H1 (cell line): Measurements from ENCODE around the gene ELP4. TPM values are rescaled to one million over a fixed set of nuclear protein-coding genes. Genes with fewer than 3 reads are reported as not detected.

ENCODE experiments used
- CTCF ChIA-PET: fragments of 300-600 bp; sonication (Branson Sonifier 250); formaldehyde crosslinking; loops from one replicate; lab custom pipeline; 2021; ENCODE audit not compliant: partially characterized antibody; lab: Charles Lee
- POLR2A ChIA-PET: fragments of 300-600 bp; sonication (Branson Sonifier 250); formaldehyde crosslinking; loops from one replicate; lab custom pipeline; 2021; ENCODE audit warnings: inconsistent platforms; ENCODE audit not compliant: partially characterized antibody; lab: Charles Lee
- DNase-seq, 2 experiments: peaks; one replicate each; pipeline versions ENCODE4 v3.0.0 to v3.0.0-alpha.2; 2010 to 2022; ENCODE audit warnings: low spot score in 2 of 2, low read depth in 1 of 2, mixed read lengths in 1 of 2
- FAIRE-seq: peaks from 2 replicates; lab custom pipeline; 2011; peaks lifted over from hg19 to GRCh38; lab: Jason Lieb, UNC
- H2AFZ ChIP-seq: 2 replicates; pipeline ENCODE4 v1.8.1; 2012; ENCODE audit warnings: low read length, inconsistent platforms
- H2AK5ac ChIP-seq: 2 replicates; pipeline ENCODE4 v1.6.1; 2013; ENCODE audit warnings: low read depth, low read length
- H2BK120ac ChIP-seq: replicated peaks from 2 replicates; pipeline ENCODE3; 2013; ENCODE audit warnings: low read depth, low read length, inconsistent platforms
- H2BK12ac ChIP-seq: 2 replicates; pipeline ENCODE4 v1.6.1; 2013; ENCODE audit warnings: low read depth, low read length
- H2BK15ac ChIP-seq: 2 replicates; pipeline ENCODE4 v1.6.1; 2013; ENCODE audit warnings: low read length
- H2BK20ac ChIP-seq: 2 replicates; pipeline ENCODE4 v1.6.1; 2013; ENCODE audit warnings: low read length
- H2BK5ac ChIP-seq: 2 replicates; pipeline ENCODE4 v1.6.1; 2013; ENCODE audit warnings: low read depth, low read length
- H3K14ac ChIP-seq: 2 replicates; pipeline ENCODE4 v1.6.1; 2013; ENCODE audit warnings: inconsistent platforms; ENCODE audit not compliant: insufficient read length
- H3K18ac ChIP-seq: 2 replicates; pipeline ENCODE4 v1.6.1; 2013; ENCODE audit warnings: low read length; ENCODE audit errors: extremely low read depth
- H3K23ac ChIP-seq: 2 replicates; pipeline ENCODE4 v1.6.1; 2013; ENCODE audit warnings: inconsistent platforms; ENCODE audit not compliant: insufficient read length
- H3K23me2 ChIP-seq: 2 replicates; pipeline ENCODE4 v1.6.1; 2013; ENCODE audit warnings: low read depth, low read length
- H3K27ac ChIP-seq: 2 replicates; pipeline ENCODE4 v1.6.1; 2011; ENCODE audit warnings: low read depth, low read length, inconsistent platforms
- H3K27me3 ChIP-seq, 4 experiments: replicated peaks in 1 of 4; 1 replicate in 1 of 4; 2 replicates in 3 of 4; pipeline versions ENCODE4 v1.6.1 to v1.8.1; 2011 to 2013; ENCODE audit warnings: low read length in 3 of 4, mild to moderate bottlenecking in 3 of 4, inconsistent platforms in 2 of 4, mixed read lengths in 2 of 4, moderate library complexity in 1 of 4; ENCODE audit not compliant: control insufficient read depth in 3 of 4, insufficient read depth in 3 of 4; ENCODE audit errors: extremely low read depth in 1 of 4
- H3K36me3 ChIP-seq, 4 experiments: 2 replicates each; pipeline versions ENCODE4 v1.6.1 to v1.8.1; 2011 to 2013; ENCODE audit warnings: mild to moderate bottlenecking in 4 of 4, low read length in 3 of 4, moderate library complexity in 2 of 4, control low read depth in 1 of 4, inconsistent platforms in 1 of 4; ENCODE audit not compliant: insufficient read depth in 4 of 4, control insufficient read depth in 2 of 4
- H3K4ac ChIP-seq: replicated peaks from 2 replicates; pipeline ENCODE3; 2013; ENCODE audit warnings: low read length, low read depth, mixed read lengths, inconsistent platforms; ENCODE audit not compliant: insufficient read length
- H3K4me1 ChIP-seq, 4 experiments: replicated peaks in 1 of 4; 1 replicate in 1 of 4; 2 replicates in 3 of 4; pipeline versions ENCODE4 v1.6.1 to v1.8.1; 2011 to 2013; ENCODE audit warnings: low read length in 3 of 4, inconsistent platforms in 2 of 4, mixed read lengths in 1 of 4; ENCODE audit not compliant: insufficient read depth in 4 of 4, control insufficient read depth in 3 of 4
- H3K4me2 ChIP-seq, 2 experiments: 2 replicates each; pipeline versions ENCODE4 v1.6.1 to v1.8.1; 2011 to 2013; ENCODE audit warnings: low read depth in 2 of 2, low read length in 2 of 2, control low read depth in 1 of 2, inconsistent platforms in 1 of 2, mild to moderate bottlenecking in 1 of 2; ENCODE audit not compliant: insufficient read depth in 1 of 2
- H3K4me3 ChIP-seq, 4 experiments: fragments of 200-600, 300-600 bp in 1 of 4; sonication (generic), shearing (Covaris generic), sonication (Bioruptor Twin) in 1 of 4; 2 replicates each; pipeline versions ENCODE4 v1.5.1 to v1.8.1; 2011 to 2016; ENCODE audit warnings: low read length in 4 of 4, low read depth in 3 of 4, control low read depth in 2 of 4, inconsistent platforms in 2 of 4, mild to moderate bottlenecking in 2 of 4, mixed read lengths in 1 of 4, moderate library complexity in 1 of 4; ENCODE audit not compliant: insufficient read depth in 2 of 4; ENCODE audit errors: extremely low read depth in 1 of 4
- H3K56ac ChIP-seq: replicated peaks from 2 replicates; pipeline ENCODE3; 2013; ENCODE audit warnings: low read depth, mild to moderate bottlenecking, mixed read lengths, low read length, inconsistent platforms; ENCODE audit not compliant: insufficient read length
- H3K79me1 ChIP-seq: 2 replicates; pipeline ENCODE4 v1.6.1; 2013; ENCODE audit warnings: low read depth, low read length, control low read depth
- H3K79me2 ChIP-seq, 2 experiments: 2 replicates each; pipeline versions ENCODE4 v1.6.1 to v1.8.1; 2012 to 2013; ENCODE audit warnings: low read length in 2 of 2, mild to moderate bottlenecking in 2 of 2, inconsistent platforms in 1 of 2; ENCODE audit not compliant: insufficient read depth in 2 of 2, control insufficient read depth in 1 of 2
- H3K9ac ChIP-seq, 4 experiments: replicated peaks in 1 of 4; 1 replicate in 1 of 4; 2 replicates in 3 of 4; pipeline versions ENCODE4 v1.6.1 to v1.8.1; 2011 to 2013; ENCODE audit warnings: low read depth in 3 of 4, low read length in 3 of 4, control low read depth in 2 of 4, mild to moderate bottlenecking in 2 of 4, moderate library complexity in 2 of 4, inconsistent platforms in 1 of 4; ENCODE audit errors: extremely low read depth in 1 of 4
- H3K9me3 ChIP-seq, 2 experiments: 2 replicates each; pipeline versions ENCODE4 v1.6.1 to v1.8.1; 2012 to 2013; ENCODE audit warnings: mild to moderate bottlenecking in 2 of 2, moderate library complexity in 2 of 2, control low read depth in 1 of 2, inconsistent platforms in 1 of 2, low read depth in 1 of 2, low read length in 1 of 2, mixed read lengths in 1 of 2; ENCODE audit not compliant: insufficient read depth in 2 of 2
- H4K20me1 ChIP-seq, 2 experiments: replicated peaks in 1 of 2; 2 replicates each; pipeline versions ENCODE3 to v1.8.1; 2011 to 2013; ENCODE audit warnings: inconsistent platforms in 2 of 2, low read length in 2 of 2, mild to moderate bottlenecking in 1 of 2; ENCODE audit not compliant: insufficient read depth in 2 of 2, control insufficient read depth in 1 of 2
- H4K5ac ChIP-seq: 2 replicates; pipeline ENCODE4 v1.6.1; 2013; ENCODE audit warnings: low read length, low read depth, mixed read lengths, inconsistent platforms; ENCODE audit not compliant: insufficient read length
- H4K8ac ChIP-seq: 2 replicates; pipeline ENCODE4 v1.8.0; 2013; ENCODE audit warnings: mild to moderate bottlenecking, moderate library complexity, low read length, inconsistent platforms; ENCODE audit not compliant: insufficient read depth; ENCODE audit errors: extremely low read depth
- H4K91ac ChIP-seq: replicated peaks from 2 replicates; pipeline ENCODE3; 2013; ENCODE audit warnings: low read length, mixed read lengths, inconsistent platforms; ENCODE audit not compliant: insufficient read length
- ASH2L ChIP-seq: fragments of 200-600, 300-600 bp; sonication (generic); IDR thresholded peaks from one replicate; pipeline ENCODE4 v1.7.1; 2017; ENCODE audit warnings: low read length
- BRCA1 ChIP-seq: IDR thresholded peaks from 2 replicates; pipeline ENCODE4 v1.6.1; 2012; ENCODE audit warnings: low read depth, low read length, improper control_type of control experiment
- GABPA ChIP-seq: IDR thresholded peaks from 2 replicates; pipeline ENCODE4 v1.6.1; 2011; ENCODE audit warnings: mild to moderate bottlenecking, low read length, moderate library complexity, borderline replicate concordance; ENCODE audit not compliant: insufficient read depth
- GTF2F1 ChIP-seq: IDR thresholded peaks from 2 replicates; pipeline ENCODE4 v1.6.1; 2012; ENCODE audit warnings: low read depth, low read length, improper control_type of control experiment, borderline replicate concordance
- JUN ChIP-seq: IDR thresholded peaks from 2 replicates; pipeline ENCODE4 v1.6.1; 2011; ENCODE audit warnings: low read depth, mild to moderate bottlenecking, improper control_type of control experiment, low read length
- MAFK ChIP-seq: IDR thresholded peaks from 2 replicates; pipeline ENCODE4 v1.6.1; 2012; ENCODE audit warnings: low read depth, mild to moderate bottlenecking, improper control_type of control experiment, low read length
- POLR2AphosphoS5 ChIP-seq: IDR thresholded peaks from 2 replicates; pipeline ENCODE4 v1.6.1; 2011; ENCODE audit warnings: low read depth, low read length
- RFX5 ChIP-seq: IDR thresholded peaks from 2 replicates; pipeline ENCODE4 v1.6.1; 2011; ENCODE audit warnings: low read depth, low read length, improper control_type of control experiment, borderline replicate concordance
- TAF1 ChIP-seq: IDR thresholded peaks from 2 replicates; pipeline ENCODE4 v1.6.1; 2011; ENCODE audit warnings: mild to moderate bottlenecking, low read depth, low read length
- YY1 ChIP-seq: IDR thresholded peaks from 2 replicates; pipeline ENCODE4 v1.6.1; 2011; ENCODE audit warnings: low read depth, mild to moderate bottlenecking, low read length
- WGBS, 2 experiments: shearing (Covaris generic) in 1 of 2; methylation state at CpG; one replicate each; pipeline versions ENCODE4 v1.1.6 to v1.1.7; 2013 to 2015; ENCODE audit warnings: low lambda C conversion rate in 2 of 2, mixed read lengths in 2 of 2, inconsistent platforms in 1 of 2, low coverage in 1 of 2, missing lambda C conversion rate in 1 of 2; ENCODE audit not compliant: insufficient replicate concordance in 2 of 2, insufficient coverage in 1 of 2, insufficient read length in 1 of 2; ENCODE audit errors: extremely low coverage in 1 of 2, missing lambda C conversion rate in 1 of 2; 5-methylcytosine and 5-hydroxymethylcytosine counted together
- polyA plus RNA-seq, 7 experiments: library from polyadenylated mRNA; depleted of rRNA in 3 of 7; stranded (reverse) in 5 of 7; unstranded in 2 of 7; fragments of >200 nt in 5 of 7; fragments of 200-250 nt in 2 of 7; gene quantifications; 1 replicate in 5 of 7; 2 replicates in 1 of 7; 4 replicates in 1 of 7; pipeline versions ENCODE4 v1.2.1 to v1.2.3, GENCODE V29; 2011 to 2013; ENCODE audit warnings: missing spikeins in 2 of 7, mixed read lengths in 2 of 7
- total RNA-seq: library from RNA; stranded (reverse); fragmentation: NEBNext Ultra II Directional; extraction: Animal tissue kit (Norgen Biotek cat#: 25700); gene quantifications from 2 replicates; pipeline ENCODE4 v1.2.1, GENCODE V29; 2021
- TF ChIP-seq, protein P1 (sequence below): IDR thresholded peaks from 2 replicates; pipeline ENCODE4 v1.6.1; 2012; ENCODE audit warnings: inconsistent platforms

ELP4 gene
- total and polyA plus RNA-seq, 2 of the 8 experiments (the other 6 are each of a cell fraction or from before 2014, with no cell fraction given): 14.0 to 18.6 TPM

DNA sequence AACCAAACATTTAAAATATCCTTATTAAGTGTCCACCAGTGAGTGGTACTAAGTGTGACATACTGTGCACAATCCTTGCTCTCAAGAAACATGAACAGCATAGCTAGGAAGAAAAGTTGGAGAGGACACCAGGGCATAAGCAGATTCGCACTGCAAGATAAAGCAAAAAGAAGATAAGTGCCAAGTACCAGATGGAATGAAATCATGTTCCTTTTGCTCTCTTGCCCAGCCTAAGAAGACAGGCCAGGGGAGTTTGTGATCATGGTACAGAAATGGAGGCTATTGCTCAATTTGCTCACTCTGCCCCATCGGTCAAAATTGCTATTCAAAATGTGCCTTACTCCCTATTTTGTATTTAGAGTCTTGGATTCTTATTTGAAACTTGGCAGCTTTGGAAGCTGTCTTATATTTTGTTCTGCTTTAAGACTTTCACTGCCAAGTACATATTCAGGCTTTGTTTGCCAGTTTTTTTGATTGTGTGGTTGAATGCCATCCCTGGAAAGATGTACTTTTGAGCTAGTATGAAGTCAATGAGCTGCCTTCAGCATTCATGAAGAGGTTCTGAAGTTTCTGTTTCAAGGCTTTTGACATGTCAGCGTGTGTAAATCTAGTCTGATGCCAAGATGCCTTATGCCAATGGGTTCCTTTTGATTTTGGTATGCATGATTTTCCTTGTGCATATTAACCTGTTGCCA, 211.3 kb downstream of the ELP4 start:
- H3K9me3 ChIP-seq: no peaks in the 10 kb centered on the region
- H3K36me3 ChIP-seq: no peaks in the 10 kb centered on the region
- H2BK20ac ChIP-seq: no peak overlapping the region
- no peak for DNase-seq
- no peak overlapping the region for H3K27ac ChIP-seq
- H3K4me3 ChIP-seq: no peak overlapping the region
- H3K4ac ChIP-seq: no peak overlapping the region
- H2BK5ac ChIP-seq: no peak overlapping the region
- peaks cover 2 to 9% (median 4%) of the 10 kb centered on the region in 4 experiments; a peak in 3 of 7 replicates for H3K4me1 ChIP-seq
- H4K20me1 ChIP-seq: no peaks in the 10 kb centered on the region
- no peak overlapping the region for H3K23ac ChIP-seq
- no peak for TF ChIP-seq ASH2L
- TF ChIP-seq GTF2F1: no peak
- TF ChIP-seq JUN: no peak
- TF ChIP-seq TAF1: no peak
- TF ChIP-seq, protein P1, sequence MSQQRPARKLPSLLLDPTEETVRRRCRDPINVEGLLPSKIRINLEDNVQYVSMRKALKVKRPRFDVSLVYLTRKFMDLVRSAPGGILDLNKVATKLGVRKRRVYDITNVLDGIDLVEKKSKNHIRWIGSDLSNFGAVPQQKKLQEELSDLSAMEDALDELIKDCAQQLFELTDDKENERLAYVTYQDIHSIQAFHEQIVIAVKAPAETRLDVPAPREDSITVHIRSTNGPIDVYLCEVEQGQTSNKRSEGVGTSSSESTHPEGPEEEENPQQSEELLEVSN: no peak
- TF ChIP-seq RFX5: no peak
- TF ChIP-seq MAFK: no peak
- no peak for TF ChIP-seq GABPA
- TF ChIP-seq BRCA1: no peak
- no peak for TF ChIP-seq YY1
- no peak for TF ChIP-seq POLR2AphosphoS5
- TF ChIP-seq, all 59 proteins: peak for 0
- H4K5ac ChIP-seq: no peak overlapping the region
- no peak overlapping the region for H3K14ac ChIP-seq
- H4K8ac ChIP-seq: no peak overlapping the region
- POLR2A ChIA-PET: no interaction called here
- 76% methylated on average over 3 of the region's 3 CpGs; no CpG with 5 or more reads in 1 of the 2 experiments for whole genome bisulfite sequencing, 2 experiments
- no peak overlapping the region for H3K18ac ChIP-seq
- no peaks in the 10 kb centered on the region; the same call in 1 of the 2 replicates for H3K23me2 ChIP-seq
- H3K27me3 ChIP-seq: no peaks in the 10 kb centered on the region
- peak; percentile 19 for FAIRE-seq
- H2BK120ac ChIP-seq: no peak overlapping the region
- no peak overlapping the region for H2AFZ ChIP-seq
- CTCF ChIA-PET: interaction anchor here (0.6 to 0.7 kb wide), 2 partner anchors 79 to 202 kb away, joined by 3 to 5 read pairs; no protein-coding TSS in a partner anchor
- no peaks in the 10 kb centered on the region for H3K79me2 ChIP-seq
- H3K4me2 ChIP-seq: no peak overlapping the region
- no peak overlapping the region for H2BK15ac ChIP-seq
- H3K9ac ChIP-seq: no peak overlapping the region
- no peak overlapping the region for H2AK5ac ChIP-seq
- H3K56ac ChIP-seq: no peak overlapping the region
- H3K79me1 ChIP-seq: no peaks in the 10 kb centered on the region
- H2BK12ac ChIP-seq: peak overlapping the region; percentile 35; the same call in 1 of the 2 replicates
- no peak overlapping the region for H4K91ac ChIP-seq
